Measurements from ENCODE around the gene SFTPA2. TPM values are rescaled to one million over a fixed set of nuclear protein-coding genes. Genes with fewer than 3 reads are reported as not detected.

SFTPA2 gene
- total RNA-seq, 4 donors from 2014 or later = not detected

- TF ChIP-seq CTCF (IDR thresholded peaks at IDR 0.05; ENCODE audit: low read depth) = no peak
Measured at GRCh38 chr10:79593377-79593776, 33.2 kb upstream of the SFTPA2 start.

GRCh38 chr10:79588800-79589199 lies 28.6 kb upstream of the SFTPA2 start:
- no peak for TF ChIP-seq CTCF (IDR thresholded peaks at IDR 0.05; ENCODE audit: low read depth)

GRCh38 chr10:79586933-79587332 lies 26.7 kb upstream of the SFTPA2 start:
- no peak for TF ChIP-seq CTCF (IDR thresholded peaks at IDR 0.05; ENCODE audit: low read depth)

GRCh38 chr10:79585870-79586527 lies 25.8 kb upstream of the SFTPA2 start:
- TF ChIP-seq CTCF (IDR thresholded peaks at IDR 0.05; ENCODE audit: low read depth) = no peak

DNA sequence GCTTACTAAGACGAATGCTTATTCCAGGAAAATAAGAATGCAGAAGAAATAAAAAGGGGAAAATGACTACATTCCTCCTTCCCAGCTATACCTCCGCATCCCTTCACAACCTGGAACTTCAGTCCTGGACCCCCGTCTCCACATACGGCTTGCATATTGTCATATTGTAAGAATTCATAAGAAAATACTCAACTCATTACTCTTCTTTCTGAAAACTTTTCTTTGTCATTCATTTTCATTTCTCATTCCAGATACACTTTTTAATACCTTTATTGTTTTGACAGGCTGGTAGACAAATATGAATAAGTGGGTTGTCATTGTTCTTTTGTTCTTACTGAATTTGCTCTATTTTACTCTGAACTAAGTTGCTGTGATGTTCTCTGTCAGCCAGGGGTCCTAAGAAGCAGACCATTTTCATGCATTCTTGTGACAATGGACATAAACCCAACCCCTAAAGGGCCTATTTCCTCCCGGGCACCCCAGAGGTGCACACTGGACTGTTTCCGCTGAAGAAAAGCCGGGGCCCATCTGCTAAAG lies 23.3 kb upstream of the SFTPA2 start:
- no peak for TF ChIP-seq CTCF (IDR thresholded peaks at IDR 0.05; ENCODE audit: low read depth)

GRCh38 chr10:79582096-79582495 lies 21.9 kb upstream of the SFTPA2 start:
- no peak for TF ChIP-seq CTCF (IDR thresholded peaks at IDR 0.05; ENCODE audit: low read depth)

GRCh38 chr10:79581044-79581443 lies 20.8 kb upstream of the SFTPA2 start:
- no peak for TF ChIP-seq CTCF (IDR thresholded peaks at IDR 0.05; ENCODE audit: low read depth)

Data from subcutaneous adipose tissue (tissue), 4 donors.